Hematopoietic multipotent progenitor cell treated with erythropoietin and hydrocortisone succinate and interleukin-3 and kit ligand, for 4 days (in vitro differentiated cells): ENCODE measurements around the gene TSACC.
"Not testable (repeated sequence)": the region's sequence is repeated elsewhere in the genome, so short reads cannot be mapped to it uniquely, and the experiment has no call there.

ENCODE experiments used
- DNase-seq: peaks from one replicate; pipeline ENCODE4 v3.0.0-alpha.2; 2015

TSACC gene

GRCh38 chr1:156338180-156338976 lies at the start of gene TSACC, which contains the start of gene CCT3:
Gene TSACC, plus strand, starts transcription at chr1:156338526. Its CDS starts 1,232 bp downstream, at chr1:156339758.
Gene CCT3, minus strand, starts transcription at chr1:156338292. Its CDS starts 108 bp downstream, at chr1:156338184.
- DNase-seq = peak; percentile 100

GRCh38 chr1:156289857-156290256 lies 48.5 kb upstream of the TSACC start:
- no peak for DNase-seq

- peak; percentile 91 for DNase-seq
These were observed 46.9 kb upstream of the TSACC start for GRCh38 chr1:156291226-156292061.

GRCh38 chr1:156293098-156293434 lies 45.3 kb upstream of the TSACC start:
- DNase-seq = no peak

- no peak for DNase-seq
These were observed 44.4 kb upstream of the TSACC start for GRCh38 chr1:156293895-156294294.

- DNase-seq = peak; percentile 86
These were observed 42.9 kb upstream of the TSACC start, which contains the start of gene GLMP for GRCh38 chr1:156295391-156295947. Gene GLMP, minus strand, starts transcription at chr1:156295679. Its CDS starts 34 bp downstream, at chr1:156295645.

- DNase-seq = no peak
These were observed 39.4 kb upstream of the TSACC start, which contains the start of gene VHLL for GRCh38 chr1:156298852-156299357. Gene VHLL, minus strand, starts transcription at chr1:156299307. Its CDS starts 118 bp downstream, at chr1:156299189.

- no peak for DNase-seq
These were observed 35.1 kb upstream of the TSACC start for GRCh38 chr1:156303241-156303640.

- no peak for DNase-seq
These were observed 33.1 kb upstream of the TSACC start for GRCh38 chr1:156305215-156305614.

- DNase-seq = no peak
These were observed 30.2 kb upstream of the TSACC start for GRCh38 chr1:156308078-156308477.

GRCh38 chr1:156310962-156311361 lies 27.4 kb upstream of the TSACC start:
- peak; percentile 27 for DNase-seq

GRCh38 chr1:156316909-156317308 lies 21.4 kb upstream of the TSACC start:
- no peak for DNase-seq

- DNase-seq = peak; percentile 63
These were observed 18.7 kb upstream of the TSACC start for GRCh38 chr1:156319664-156320063.

GRCh38 chr1:156320560-156320959 lies 17.8 kb upstream of the TSACC start:
- no peak for DNase-seq

- not testable (repeated sequence) for DNase-seq
These were observed 15.1 kb upstream of the TSACC start for GRCh38 chr1:156323179-156323578.

GRCh38 chr1:156336242-156336641 lies 2.1 kb upstream of the TSACC start:
- peak; percentile 73 for DNase-seq

- no peak for DNase-seq
These were observed 1.1 kb upstream of the TSACC start for GRCh38 chr1:156337052-156337887.

- no peak for DNase-seq
These were observed 492 bp upstream of the TSACC start for GRCh38 chr1:156337888-156338179.

GRCh38 chr1:156342166-156342955 lies 4.0 kb downstream of the TSACC start:
- no peak for DNase-seq

- DNase-seq = no peak
These were observed 6.1 kb downstream of the TSACC start for GRCh38 chr1:156344409-156344808.

GRCh38 chr1:156346035-156346434 lies 7.7 kb downstream of the TSACC start:
- not testable (repeated sequence) for DNase-seq

- DNase-seq = no peak
These were observed 8.3 kb downstream of the TSACC start for GRCh38 chr1:156346636-156347035.
